Measurements from ENCODE around the gene FN3KRP. TPM values are rescaled to one million over a fixed set of nuclear protein-coding genes. Genes with fewer than 3 reads are reported as not detected.

FN3KRP gene
- total and polyA plus RNA-seq, 2 donors (not counting 3 experiments of a cell fraction or from before 2014, with no cell fraction given): 22.2 to 35.2 TPM

DNA sequence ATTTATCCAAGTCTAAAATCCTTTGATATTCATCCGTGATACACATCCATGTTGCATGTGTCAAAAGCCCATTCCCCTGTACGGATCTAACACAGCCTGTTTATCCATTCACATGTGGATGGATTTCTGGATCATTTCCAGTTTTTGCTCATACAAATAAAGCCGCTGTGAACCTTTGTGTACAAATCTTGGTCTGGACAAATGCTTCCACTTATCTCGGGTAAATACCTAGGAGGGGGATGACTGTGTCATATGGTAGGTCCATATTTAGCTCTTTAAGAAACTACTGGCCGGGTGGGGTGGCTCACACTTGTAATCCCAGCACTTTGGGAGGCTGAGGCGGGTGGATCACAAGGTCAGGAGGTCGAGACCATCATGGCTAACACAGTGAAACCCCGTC is 29.0 kb downstream of the FN3KRP start:
- Histone ChIP-seq H3K9me1 (replicated peaks; ENCODE audit: control insufficient read depth, extremely low read depth, insufficient read depth, low read length) (no peaks in the 10 kb centered on the region), H2AFZ (ENCODE audit: low read depth, low read length) (no peak overlapping the region), H3K9me3 (replicated peaks; ENCODE audit: control insufficient read depth, insufficient read depth, low read length) (no peaks in the 10 kb centered on the region), H3K36me3 (ENCODE audit: control insufficient read depth in 2 of 2, extremely low read depth in 1 of 2, insufficient read depth in 2 of 2, low read length in 2 of 2) (peaks cover 0 to 4% of the 10 kb centered on the region in 2 experiments), H3K27ac (ENCODE audit: insufficient read depth, low read depth, low read length) (no peak overlapping the region), H3K4me3 (replicated peaks in 1 of 3; ENCODE audit: insufficient read depth in 1 of 3, low read depth in 1 of 3, low read length in 3 of 3) (no peak overlapping the region), H3K4me1 (ENCODE audit: control insufficient read depth, extremely low read depth, insufficient read depth, low read length) (no peaks in the 10 kb centered on the region), H4K20me1 (replicated peaks; ENCODE audit: control insufficient read depth, extremely low read depth, insufficient read depth, low read length) (no peaks in the 10 kb centered on the region), H3K9ac (replicated peaks; ENCODE audit: extremely low read depth, insufficient read depth, low read length) (no peak overlapping the region), H3K79me2 (ENCODE audit: control insufficient read depth, insufficient read depth, low read length) (no peaks in the 10 kb centered on the region), H3K27me3 (ENCODE audit: control insufficient read depth in 2 of 2, insufficient read depth in 2 of 2, low read length in 2 of 2) (no peaks in the 10 kb centered on the region), H3K4me2 (ENCODE audit: insufficient read depth, low read length) (no peak overlapping the region)
- intact Hi-C loops (cut with micrococcal nuclease) (no loop called here), dilution Hi-C loops (cut with MboI; ENCODE audit: extremely low pct_ligation_motif_present, low sequenced_read_pairs) (no loop called here)
- FAIRE-seq (no peak), DNase-seq (ENCODE audit: low read depth, low spot score) (no peak)
- no TSS peak for BruUV-seq (replicated peaks)
- ChIA-PET POLR2A (no interaction called here), CTCF (no interaction called here)
- no peak for TF ChIP-seq EZH2 (IDR thresholded peaks at IDR 0.05; ENCODE audit: borderline replicate concordance, low read depth, low read length, severe bottlenecking)
- no peak for TF ChIP-seq MYC (IDR thresholded peaks at IDR 0.05; ENCODE audit: low read depth, low read length)
- TF ChIP-seq FOS (IDR thresholded peaks at IDR 0.05; ENCODE audit: borderline replicate concordance, insufficient read depth, low read length): no peak
- no peak for TF ChIP-seq GATA2 (IDR thresholded peaks at IDR 0.05; ENCODE audit: insufficient read depth, insufficient read length, low read depth, low read length)

DNA sequence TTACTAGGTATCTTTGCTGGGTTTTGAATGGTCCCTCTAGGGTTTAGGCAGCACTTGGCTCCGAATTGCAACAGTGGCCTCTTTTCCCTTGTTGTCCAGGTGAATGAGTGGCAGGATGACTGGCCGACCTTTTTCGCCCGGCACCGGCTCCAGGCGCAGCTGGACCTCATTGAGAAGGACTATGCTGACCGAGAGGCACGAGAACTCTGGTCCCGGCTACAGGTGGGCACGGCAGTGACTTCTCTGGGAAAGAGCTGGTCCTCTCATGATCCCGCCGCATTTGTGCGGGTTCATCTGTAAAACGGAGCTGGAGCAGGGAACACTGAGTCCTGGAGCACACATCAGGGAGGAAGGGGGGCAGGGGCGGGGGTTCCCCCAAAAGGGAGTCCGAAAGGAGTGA is 32.2 kb downstream of the FN3KRP start:
- TF ChIP-seq MYC (IDR thresholded peaks at IDR 0.05; ENCODE audit: low read depth, low read length) (no peak), POLR2AphosphoS5 (IDR thresholded peaks at IDR 0.05; ENCODE audit: insufficient read depth, low read depth, low read length) (no peak), FOS (IDR thresholded peaks at IDR 0.05; ENCODE audit: borderline replicate concordance, insufficient read depth, low read length) (no peak), POLR2A (IDR thresholded peaks at IDR 0.05; ENCODE audit: low read depth, low read length) (no peak), JUN (IDR thresholded peaks at IDR 0.05; ENCODE audit: borderline replicate concordance, insufficient read depth, insufficient read length, low read depth) (no peak), GATA2 (IDR thresholded peaks at IDR 0.05; ENCODE audit: insufficient read depth, insufficient read length, low read depth, low read length) (no peak), EZH2 (IDR thresholded peaks at IDR 0.05; ENCODE audit: borderline replicate concordance, low read depth, low read length, severe bottlenecking) (no peak)
- TF ChIP-seq, protein P1, sequence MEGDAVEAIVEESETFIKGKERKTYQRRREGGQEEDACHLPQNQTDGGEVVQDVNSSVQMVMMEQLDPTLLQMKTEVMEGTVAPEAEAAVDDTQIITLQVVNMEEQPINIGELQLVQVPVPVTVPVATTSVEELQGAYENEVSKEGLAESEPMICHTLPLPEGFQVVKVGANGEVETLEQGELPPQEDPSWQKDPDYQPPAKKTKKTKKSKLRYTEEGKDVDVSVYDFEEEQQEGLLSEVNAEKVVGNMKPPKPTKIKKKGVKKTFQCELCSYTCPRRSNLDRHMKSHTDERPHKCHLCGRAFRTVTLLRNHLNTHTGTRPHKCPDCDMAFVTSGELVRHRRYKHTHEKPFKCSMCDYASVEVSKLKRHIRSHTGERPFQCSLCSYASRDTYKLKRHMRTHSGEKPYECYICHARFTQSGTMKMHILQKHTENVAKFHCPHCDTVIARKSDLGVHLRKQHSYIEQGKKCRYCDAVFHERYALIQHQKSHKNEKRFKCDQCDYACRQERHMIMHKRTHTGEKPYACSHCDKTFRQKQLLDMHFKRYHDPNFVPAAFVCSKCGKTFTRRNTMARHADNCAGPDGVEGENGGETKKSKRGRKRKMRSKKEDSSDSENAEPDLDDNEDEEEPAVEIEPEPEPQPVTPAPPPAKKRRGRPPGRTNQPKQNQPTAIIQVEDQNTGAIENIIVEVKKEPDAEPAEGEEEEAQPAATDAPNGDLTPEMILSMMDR (IDR thresholded peaks at IDR 0.05; ENCODE audit: extremely low read depth in 1 of 2, insufficient read depth in 1 of 2, low read depth in 1 of 2, low read length in 2 of 2): no peak
- TF ChIP-seq, protein P2, sequence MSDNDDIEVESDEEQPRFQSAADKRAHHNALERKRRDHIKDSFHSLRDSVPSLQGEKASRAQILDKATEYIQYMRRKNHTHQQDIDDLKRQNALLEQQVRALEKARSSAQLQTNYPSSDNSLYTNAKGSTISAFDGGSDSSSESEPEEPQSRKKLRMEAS (IDR thresholded peaks at IDR 0.05; ENCODE audit: insufficient read depth, insufficient read length): no peak
- peaks cover 11% of the 10 kb centered on the region for H3K79me2 ChIP-seq (ENCODE audit: control insufficient read depth, insufficient read depth, low read length)
- no peak overlapping the region for H3K4me2 ChIP-seq (ENCODE audit: insufficient read depth, low read length)
- H3K4me1 ChIP-seq (ENCODE audit: control insufficient read depth, extremely low read depth, insufficient read depth, low read length): peaks cover 5% of the 10 kb centered on the region
- H2AFZ ChIP-seq (ENCODE audit: low read depth, low read length): no peak overlapping the region
- FAIRE-seq (no peak), DNase-seq (ENCODE audit: low read depth, low spot score) (no peak)
- no peak overlapping the region for H3K9ac ChIP-seq (replicated peaks; ENCODE audit: extremely low read depth, insufficient read depth, low read length)
- POLR2A ChIA-PET: no interaction called here
- H3K9me1 ChIP-seq (replicated peaks; ENCODE audit: control insufficient read depth, extremely low read depth, insufficient read depth, low read length): no peaks in the 10 kb centered on the region
- no peaks in the 10 kb centered on the region for H3K27me3 ChIP-seq (ENCODE audit: control insufficient read depth in 2 of 2, insufficient read depth in 2 of 2, low read length in 2 of 2)
- H4K20me1 ChIP-seq (replicated peaks; ENCODE audit: control insufficient read depth, extremely low read depth, insufficient read depth, low read length): no peaks in the 10 kb centered on the region
- no peaks in the 10 kb centered on the region for H3K36me3 ChIP-seq (ENCODE audit: control insufficient read depth in 2 of 2, extremely low read depth in 1 of 2, insufficient read depth in 2 of 2, low read length in 2 of 2)
- CTCF ChIA-PET: no interaction called here
- dilution Hi-C loops (cut with MboI; ENCODE audit: extremely low pct_ligation_motif_present, low sequenced_read_pairs) (no loop called here), intact Hi-C loops (cut with micrococcal nuclease) (no loop called here)
- no peaks in the 10 kb centered on the region for H3K9me3 ChIP-seq (replicated peaks; ENCODE audit: control insufficient read depth, insufficient read depth, low read length)
- BruUV-seq (replicated peaks): no TSS peak
- H3K4me3 ChIP-seq (replicated peaks in 1 of 3; ENCODE audit: insufficient read depth in 1 of 3, low read depth in 1 of 3, low read length in 3 of 3): no peak overlapping the region
- no peak overlapping the region for H3K27ac ChIP-seq (ENCODE audit: insufficient read depth, low read depth, low read length)

All from endothelial cell of umbilical vein (primary cell).